DMS53 treated with DMSO at 0.1 percent for 48 hours (cell line): ENCODE data around the gene LAMA2.
"Not testable (repeated sequence)": the region's sequence is repeated elsewhere in the genome, so short reads cannot be mapped to it uniquely, and the experiment has no call there.

ENCODE experiments used
- DNase-seq: peaks from one replicate; lab custom pipeline; 2025; ENCODE audit not compliant: unreplicated experiment; lab: John Stamatoyannopoulos, UW

LAMA2 gene

DNA sequence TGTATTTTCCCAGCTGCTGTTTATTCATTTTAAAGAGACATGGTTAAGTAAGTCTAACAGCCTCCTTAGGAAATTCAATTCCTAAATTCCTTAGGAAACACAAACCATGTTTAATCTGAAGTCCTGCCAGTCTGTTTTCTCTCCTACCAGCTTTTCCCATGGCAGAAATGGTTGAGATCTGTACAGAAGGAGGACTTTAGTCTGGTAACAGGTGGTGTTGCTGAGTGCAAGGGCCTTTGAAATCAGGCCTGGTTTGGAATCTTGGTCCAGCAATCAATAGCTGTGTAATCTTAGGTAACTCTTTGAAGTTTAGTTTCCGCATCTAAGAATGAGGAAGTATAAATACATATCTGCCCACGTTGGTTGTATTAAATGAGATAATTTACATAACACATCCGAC, 232.5 kb downstream of the LAMA2 start:
- no peak for DNase-seq

DNA sequence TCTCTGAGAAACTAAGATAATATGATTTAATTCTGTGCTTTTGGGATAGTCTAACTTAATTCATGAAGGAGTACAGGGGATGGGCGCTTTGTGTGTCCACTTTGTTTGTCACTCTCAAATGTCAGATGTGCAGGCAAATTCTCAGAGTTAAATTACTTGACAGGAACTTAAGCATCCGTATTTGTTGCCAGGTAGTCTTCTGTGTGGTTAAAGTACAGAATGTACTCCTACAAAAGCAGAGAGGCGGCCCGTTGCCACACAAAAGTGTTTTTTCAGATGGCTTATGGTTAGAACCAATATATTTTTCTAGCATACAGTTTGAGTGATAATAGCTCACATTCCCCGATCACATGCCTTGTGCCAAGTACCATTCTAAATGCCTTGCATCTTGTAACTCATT, 234.4 kb downstream of the LAMA2 start:
- DNase-seq = no peak

DNA sequence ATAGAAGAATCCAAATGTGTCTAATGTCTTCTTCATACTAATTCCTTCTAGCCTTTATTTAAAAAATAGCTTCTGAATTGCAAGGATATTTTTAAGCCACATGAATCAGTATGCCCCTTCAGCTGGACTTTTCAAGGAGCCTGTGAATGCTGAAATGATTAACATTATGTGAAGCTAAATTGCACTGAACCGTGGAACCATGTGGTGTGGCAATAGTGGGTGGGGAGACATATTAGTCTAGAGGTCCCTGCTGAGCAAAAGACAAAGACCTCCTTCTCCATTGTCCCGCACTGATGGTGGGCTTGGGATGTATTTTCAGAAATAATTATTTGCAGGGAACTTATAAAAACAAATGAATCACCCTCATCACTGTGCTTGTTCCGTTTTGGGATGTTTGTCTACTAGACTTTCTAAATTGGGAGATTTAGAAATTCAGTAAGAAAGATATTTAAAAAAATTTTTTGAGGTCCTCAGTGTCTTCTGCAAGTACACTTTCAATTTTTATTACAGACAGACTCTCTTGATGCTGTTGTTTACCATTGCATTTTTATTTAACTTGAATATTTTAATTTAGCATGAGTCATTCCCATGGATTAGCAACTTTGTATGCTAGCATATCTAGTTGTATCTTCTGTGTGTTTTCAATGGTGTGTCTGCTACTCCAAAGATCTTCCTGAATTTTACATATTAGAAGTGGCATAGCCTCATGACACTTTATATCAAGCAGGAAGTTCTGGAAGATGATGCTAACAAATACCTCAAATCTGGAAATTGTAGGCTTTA, 238.1 kb downstream of the LAMA2 start:
- no peak for DNase-seq

DNA sequence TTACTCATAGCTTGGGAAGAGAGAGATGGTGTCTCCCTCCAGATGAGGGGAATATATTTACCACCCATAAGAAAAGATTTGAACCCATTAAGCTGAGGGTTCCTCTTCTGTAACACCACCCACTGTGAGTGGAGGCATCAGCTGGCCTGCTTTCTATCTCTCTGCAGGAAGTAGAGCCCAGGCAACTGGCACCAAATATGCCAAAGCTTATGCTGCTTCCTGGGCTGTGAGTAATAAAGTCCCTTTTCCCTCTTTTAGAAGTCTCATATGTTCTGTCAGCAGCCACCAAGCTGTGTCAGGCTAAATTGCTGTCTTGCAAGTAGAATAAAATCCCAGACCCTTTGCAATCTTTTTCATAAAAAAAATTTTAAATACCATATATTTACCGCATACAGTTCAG, 241.4 kb downstream of the LAMA2 start:
- no peak for DNase-seq

DNA sequence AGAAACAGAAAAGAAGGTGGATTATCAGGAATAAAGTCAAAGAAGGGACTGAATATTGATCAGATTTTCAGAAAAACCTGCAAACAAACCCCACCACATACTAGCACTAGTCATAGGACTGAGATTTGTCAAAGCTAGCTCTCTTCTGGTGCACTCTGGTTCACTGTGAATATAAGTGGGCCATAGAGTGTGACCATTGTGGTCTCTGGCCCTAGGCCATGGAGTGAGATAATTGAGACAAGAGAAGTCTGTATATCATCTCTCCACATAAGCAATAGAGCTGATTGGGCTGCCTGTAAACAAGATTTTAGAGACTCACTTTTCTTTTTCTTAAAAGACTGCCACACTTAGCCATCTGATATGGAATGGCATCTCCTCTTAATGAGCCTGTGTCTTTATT, 247.2 kb downstream of the LAMA2 start:
- DNase-seq = no peak

DNA sequence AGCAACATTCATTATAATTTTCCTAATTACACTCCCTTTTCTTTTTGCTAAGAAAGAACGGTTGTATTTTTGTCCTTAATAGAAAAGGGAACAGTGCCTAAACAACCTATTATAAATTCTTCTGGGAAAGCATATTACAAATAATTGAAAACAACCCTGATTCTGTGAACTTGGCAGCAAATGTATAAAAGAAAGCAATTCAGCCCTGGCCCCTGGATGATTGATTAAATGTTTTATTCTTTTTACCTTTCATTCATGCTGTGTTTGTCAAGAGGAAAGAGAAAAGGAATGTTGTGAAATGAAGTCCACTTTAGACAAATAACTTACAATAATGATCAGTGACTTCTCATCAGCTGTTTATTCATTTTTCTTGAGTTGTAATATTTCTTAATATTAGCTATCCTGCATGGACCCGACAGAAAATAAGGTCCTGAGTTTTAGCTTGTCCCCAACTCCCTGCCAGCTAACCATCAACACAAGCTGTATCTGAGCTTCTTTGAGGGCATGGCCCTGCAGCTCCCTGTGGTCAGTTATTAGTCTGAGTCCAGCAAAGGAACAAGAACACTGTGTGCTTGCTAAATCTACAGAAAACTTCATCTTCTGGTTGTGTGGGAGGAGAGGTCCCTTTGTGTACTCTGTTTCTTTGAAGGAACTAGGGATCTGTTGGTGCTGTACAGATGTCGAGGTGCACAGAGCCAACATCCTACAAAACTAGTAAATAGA, 248.2 kb downstream of the LAMA2 start:
- no peak for DNase-seq

DNA sequence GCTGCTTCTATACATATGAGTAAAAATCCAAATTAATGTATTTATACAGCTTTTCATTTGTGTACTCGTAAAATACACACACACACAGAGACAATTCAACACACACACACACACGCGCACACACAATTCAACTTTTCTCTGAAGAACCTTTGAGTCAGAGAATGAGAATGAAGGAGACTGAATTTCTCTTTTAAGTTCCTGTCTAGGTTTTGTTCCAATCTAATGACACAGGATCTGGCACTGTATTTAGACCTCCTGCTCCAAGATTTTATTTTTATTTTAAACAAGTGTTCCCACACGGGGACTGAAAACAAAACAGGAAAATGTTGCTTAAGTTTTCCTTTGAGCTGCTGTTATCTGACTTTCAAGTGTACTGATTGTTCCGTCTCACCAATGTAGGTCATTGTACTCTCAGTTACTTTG, 250.8 kb downstream of the LAMA2 start:
- DNase-seq = no peak

DNA sequence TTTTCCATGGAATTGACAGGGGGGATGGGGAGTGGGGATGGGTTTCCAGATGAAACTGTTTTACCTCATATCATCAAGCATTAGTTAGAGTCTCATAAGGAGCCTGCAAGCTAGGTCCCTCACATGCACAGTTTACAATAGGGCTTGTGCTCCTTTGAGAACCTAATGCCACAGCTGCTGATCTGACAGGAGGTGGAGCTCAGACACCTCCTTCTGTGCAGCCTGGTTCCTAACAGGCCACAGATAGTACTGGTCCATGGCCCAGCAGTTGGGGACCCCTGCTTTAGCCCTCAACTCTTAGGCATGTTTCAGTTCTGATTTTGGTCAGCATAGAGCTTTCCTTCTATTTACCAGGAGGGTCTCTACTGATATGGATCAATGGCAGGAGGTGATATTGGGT, 251.6 kb downstream of the LAMA2 start:
- no peak for DNase-seq

DNA sequence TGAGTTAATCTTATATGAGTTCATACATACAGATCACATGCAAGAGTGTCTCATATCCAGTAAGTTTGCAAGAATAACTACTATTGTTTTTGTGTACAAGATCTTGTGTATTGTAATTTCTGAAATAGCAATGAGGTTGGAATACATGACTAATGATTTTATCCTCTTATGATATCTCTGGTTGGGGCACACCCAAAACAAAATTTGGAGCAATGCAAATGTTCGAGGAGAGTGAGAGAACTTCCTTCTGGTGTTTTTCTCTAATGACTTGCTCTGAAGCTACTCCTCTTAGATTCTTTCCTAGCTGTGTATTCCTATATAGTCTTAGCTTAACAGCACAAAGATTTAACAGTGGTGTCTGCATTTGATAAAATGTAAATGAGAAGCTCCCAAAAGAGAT, 252.5 kb downstream of the LAMA2 start:
- no peak for DNase-seq

DNA sequence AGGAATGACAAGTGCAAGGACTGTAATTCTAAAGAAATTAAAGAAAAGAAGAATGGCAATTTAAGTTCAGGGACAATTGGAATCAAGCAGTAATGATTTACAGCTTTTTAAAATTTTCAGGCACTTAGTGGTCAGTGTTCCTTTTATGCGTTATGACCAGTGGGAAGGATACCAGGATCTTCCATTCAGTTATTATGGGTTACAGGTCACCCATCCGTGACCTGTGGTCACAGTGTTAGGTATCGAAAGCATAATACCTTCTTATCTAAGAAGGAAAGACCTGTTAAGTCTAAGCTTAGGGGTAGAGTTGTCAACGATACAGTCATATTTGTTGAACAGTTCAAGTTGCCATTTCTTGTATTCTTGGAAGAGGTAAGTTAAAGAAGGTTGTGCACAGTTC, 253.8 kb downstream of the LAMA2 start:
- no peak for DNase-seq

DNA sequence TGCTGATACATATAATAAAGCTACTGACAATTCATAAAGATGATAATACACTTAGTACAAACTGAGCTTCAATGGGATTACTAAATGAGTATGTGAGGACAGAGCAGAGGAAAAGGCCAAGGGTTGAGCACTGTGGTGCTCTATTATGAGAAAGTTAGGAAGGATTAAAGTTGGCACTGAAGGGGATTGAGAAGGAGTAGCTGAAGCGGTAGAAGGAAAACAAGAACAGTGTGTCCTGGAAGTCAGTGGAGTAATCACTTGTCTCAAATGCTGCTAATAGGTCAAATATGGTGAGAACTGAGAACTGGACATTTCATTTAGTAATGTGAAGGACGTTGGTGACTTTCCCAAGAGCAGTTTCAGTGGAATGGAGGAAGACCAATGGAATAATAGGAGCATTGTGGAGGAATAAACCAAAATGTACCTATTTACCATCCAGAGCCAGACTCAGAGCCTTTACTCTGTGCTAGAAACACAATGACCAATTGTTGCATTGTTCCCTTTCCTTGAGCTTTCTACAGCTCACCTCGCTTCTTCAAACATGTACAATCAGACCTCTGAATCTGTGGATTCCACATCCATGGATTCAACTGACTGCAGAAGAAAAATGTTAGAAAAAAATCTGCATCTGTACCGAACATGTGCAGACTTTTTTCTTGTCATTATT, 255.9 kb downstream of the LAMA2 start:
- no peak for DNase-seq

DNA sequence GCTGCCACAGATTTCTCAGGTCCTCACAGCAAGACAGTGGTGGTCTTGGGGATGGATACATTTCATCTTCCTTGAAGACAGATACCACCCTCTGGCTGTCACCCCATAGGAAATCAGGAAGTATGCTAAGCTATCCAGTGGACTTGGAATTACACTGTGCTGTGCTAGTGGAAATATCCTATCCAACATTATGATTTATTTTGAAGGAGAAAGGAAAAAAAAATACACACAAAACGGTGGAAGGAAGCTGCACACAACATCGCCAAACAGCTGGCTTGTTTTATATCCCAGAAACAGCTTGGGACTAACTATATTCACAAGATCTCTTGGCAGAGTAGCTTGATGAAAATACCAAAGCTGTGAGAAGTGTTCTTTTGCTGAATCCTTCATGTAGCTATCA, 257.6 kb downstream of the LAMA2 start:
- DNase-seq = no peak

DNA sequence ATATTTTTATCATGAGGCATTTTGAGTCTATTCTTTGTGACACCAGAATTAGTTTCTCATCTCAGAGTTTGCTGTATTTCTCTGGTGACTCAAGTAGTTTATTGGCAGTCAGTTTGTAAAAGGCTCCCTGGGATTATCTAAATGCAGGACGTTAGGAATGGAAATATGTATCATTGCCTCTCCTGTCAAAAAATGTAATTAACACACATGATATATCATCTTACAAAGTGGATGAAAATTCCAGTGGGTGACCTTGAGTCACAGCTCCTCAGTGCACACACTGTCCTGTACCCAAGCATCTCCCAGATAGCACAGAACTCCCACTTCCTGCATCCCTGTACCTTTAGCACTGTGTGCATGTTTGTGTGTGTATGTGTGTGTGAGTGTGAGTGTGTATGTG, 258.6 kb downstream of the LAMA2 start:
- no peak for DNase-seq

DNA sequence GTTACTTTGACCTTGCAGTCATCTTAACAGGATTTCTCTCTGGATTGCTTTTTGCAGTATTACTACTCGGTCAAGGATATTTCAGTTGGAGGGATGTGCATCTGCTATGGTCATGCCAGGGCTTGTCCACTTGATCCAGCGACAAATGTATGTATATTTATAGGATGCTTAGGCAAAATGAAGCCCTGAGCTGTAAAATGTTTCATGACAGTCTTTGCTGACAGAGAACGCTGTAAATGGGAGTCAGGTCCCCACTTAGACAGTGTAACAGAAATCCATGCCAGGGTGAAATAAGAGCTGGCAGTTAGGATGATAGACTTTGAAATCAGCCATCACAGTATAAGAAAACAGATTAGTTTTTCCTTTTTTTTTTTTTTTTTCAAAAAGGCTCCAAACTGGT, 264.0 kb downstream of the LAMA2 start:
- DNase-seq = no peak

DNA sequence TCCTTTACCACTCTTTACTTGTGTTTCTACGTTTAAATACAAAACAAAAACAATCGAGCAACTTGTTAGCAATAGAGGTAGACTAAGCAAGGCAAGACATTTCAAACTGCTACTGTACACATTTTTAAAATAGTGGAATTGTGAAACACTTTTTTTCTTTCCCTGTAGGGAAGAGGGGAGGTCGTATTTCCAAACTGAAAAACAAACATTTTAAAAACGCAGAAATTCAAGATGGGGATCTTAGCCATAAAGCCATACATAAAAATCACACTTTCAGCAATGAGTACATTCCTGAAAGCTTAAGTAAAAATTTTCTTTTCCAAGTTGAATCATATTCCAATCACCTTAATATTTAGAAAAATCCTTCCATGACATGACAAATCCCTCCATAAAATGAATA, 267.6 kb downstream of the LAMA2 start:
- DNase-seq = no peak

DNA sequence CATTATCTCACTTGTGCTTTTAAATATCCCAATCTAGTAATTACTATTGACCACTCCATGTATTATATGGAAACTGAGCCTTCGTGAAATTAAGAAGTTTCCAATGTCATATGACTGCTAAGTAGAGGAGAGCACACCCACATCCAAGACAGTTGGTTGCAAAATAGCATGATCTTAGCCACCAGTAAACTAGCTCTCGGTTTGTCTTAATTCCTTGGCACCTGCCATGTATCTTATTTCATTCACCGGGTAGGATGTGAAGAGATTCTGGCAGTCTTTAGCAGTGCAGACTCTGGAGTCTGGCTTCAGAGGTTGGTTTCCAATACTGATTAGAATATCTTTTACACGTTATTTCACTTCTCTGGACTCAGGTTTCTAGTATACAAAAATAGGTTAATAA, 270.3 kb downstream of the LAMA2 start:
- no peak for DNase-seq

DNA sequence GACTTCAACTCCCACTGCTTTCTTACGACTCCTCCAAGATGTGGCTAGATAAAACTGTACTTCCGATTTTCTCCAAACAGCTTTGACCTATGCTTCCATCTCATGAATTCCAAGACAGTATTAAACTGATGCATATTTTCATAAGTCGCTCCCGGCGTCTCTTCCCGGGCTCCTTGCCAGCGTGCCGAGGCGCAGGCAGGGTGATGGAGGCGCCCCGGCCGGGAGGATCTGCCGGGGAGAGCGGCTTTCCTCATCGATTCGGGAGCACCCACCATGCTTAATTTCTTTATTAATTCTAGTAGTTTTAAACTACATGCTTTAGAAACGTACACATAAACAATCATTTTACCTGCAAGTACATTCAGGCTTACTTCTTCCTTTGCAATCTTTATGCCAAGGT, 276.3 kb downstream of the LAMA2 start:
- DNase-seq = not testable (repeated sequence)

DNA sequence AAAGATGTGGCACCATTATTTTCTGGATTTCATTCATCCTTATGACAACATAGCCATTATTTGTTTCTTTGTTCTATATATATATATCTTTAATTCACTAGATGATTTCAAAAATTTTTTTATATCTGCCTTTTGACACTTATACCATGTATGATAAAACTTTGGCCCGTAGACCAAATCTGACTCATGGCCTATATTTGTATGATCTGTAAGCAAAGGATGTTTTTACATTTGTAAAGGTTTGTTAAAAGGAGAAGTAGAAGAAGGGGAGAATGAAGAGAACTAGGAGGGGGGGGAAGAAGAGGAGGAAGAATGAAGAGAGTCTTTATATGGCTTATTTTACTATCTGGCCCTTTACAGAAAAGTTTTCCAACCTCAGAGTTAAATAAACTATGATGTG, 279.7 kb downstream of the LAMA2 start:
- no peak for DNase-seq

DNA sequence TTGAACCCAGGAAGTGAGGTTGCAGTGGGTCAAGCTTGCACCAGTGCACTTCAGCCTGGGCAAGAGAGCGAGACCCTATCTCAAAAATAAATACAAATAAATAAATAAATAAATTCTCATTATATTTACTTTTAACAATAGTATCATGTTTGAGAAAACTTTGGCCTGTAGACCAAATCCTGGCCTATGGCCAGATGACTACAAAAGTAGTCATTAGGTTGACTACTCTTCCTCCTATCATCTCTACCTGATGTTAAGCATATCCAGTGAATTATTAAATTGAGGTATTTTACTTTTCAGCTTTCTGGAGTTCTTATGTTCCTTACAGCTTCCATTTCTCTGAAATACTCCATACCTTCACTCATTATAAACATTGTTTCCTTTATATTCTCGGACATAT, 280.6 kb downstream of the LAMA2 start:
- DNase-seq = no peak

DNA sequence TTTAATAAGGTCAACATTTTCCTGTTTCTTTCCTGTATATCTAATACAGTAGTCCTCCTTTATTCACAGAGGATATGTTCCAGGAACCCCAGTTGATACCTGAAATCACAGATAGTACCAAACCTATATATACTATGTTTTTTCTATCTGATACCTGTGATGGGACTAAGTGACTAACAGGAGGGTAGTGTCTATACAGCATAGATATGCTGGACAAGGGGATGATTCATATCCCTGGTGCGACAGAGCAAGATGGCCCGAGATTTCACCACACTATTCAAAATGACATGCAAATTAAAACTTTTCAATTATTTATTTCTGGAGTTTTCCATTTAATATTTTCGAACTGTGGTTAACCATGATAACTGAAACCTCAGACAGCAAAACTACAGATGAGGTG, 281.1 kb downstream of the LAMA2 start:
- DNase-seq = no peak

DNA sequence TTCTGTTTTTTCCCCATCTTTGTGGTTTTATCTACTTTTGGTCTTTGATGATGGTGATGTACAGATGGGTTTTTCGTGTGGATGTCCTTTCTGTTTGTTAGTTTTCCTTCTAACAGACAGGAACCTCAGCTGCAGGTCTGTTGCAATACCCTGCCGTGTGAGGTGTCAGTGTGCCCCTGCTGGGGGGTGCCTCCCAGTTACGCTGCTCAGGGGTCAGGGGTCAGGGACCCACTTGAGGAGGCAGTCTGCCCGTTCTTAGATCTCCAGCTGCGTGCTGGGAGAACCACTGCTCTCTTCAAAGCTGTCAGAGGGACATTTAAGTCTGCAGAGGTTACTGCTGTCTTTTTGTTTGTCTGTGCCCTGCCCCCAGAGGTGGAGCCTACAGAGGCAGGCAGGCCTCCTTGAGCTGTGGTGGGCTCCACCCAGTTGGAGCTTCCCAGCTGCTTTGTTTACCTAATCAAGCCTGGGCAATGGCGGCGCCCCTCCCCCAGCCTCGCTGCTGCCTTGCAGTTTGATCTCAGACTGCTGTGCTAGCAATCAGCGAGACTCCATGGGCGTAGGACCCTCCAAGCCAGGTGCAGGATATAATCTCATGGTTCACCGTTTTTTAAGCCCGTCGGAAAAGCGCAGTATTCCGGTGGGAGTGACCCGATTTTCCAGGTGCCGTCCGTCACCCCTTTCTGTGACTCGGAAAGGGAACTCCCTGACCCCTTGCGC, 289.5 kb downstream of the LAMA2 start:
- not testable (repeated sequence) for DNase-seq

DNA sequence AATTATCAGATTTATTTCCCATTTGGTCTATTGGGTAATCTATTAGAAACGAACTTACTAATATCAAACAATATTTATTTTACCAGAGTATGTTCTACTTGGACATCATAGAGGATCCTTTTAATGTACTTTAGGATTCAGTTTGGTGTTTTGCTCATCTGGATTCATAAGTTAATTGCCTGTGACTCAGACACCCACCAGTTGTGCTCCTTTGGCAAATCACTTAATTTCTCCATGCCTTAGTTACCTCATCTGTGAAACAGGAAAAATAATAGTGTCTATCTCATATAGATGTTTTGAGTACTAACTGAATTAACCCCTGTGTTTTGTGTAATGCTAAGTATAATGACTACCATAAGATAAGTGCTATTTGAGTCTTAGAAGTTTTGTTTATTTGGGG, 292.1 kb downstream of the LAMA2 start:
- DNase-seq = no peak
